HG02571 (cell line): ENCODE measurements around the gene RAB6B.

Experiments used
- ATAC-seq: cut with Tn5 transposase; IDR thresholded peaks from one replicate; pipeline ENCODE4 v1.9.1; 2021; ENCODE audit warnings: mild to moderate bottlenecking, moderate library complexity; ENCODE audit not compliant: unreplicated experiment

RAB6B gene

DNA sequence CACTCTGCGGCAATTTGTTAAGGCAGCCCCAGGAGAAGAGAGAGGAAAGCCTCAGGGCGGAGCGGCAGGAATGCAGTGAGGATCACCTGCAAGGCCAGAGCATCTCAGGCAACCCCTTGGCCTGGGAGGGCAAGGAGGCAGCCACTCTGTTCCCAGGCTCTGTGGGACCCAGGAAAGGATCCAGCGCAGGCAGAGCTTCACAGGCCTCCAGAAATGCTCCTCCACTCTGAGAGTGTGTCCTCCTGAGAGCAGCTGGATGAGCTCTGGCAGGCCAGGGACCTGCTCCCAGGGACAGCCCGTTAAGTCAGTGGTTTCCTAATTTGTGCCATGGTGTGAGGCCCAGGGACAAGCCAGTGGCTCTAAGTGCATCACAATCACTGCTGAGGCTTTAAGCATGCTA lies 35.2 kb downstream of the RAB6B start:
- ATAC-seq = no peak

DNA sequence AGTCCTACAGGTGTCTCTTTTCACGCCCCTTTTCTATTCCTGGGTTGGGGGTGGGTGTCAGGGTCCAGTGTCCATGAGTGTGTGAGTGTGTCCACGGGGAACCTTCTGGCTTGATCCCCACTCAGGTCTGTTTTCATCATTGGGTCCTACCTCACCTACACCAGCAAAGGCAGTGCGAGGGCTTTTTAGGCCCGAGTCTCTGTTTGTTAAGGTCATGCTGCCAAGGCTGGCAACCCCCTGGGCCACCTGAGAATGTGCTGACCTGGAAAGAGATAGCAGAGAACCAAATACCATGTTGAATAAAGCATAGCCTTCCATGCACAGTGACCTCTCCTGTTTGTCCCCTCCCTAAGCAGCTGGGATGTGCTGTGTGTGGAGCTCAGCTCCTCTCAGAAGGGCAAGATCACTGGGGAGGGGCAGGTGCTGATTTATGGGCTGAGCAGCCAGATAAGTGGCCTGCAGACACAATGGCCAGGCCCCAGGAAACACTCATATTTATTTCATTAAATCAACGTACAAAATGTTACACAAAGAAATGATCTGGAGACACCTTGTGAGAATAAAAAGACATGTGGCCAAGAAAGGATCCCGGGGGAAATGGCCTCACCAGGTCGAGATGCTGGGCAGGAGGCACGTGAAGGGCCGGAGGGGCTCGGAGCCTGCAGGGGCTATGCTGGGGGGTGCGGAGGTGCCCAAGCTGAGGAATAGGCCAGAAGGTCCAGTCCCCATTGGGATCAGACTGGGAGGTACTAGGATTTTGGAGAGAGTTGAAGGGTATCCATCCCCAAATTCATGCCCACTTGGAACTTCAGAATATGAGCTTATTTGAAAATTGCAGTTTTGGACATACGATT lies 36.1 kb downstream of the RAB6B start:
- ATAC-seq = no peak

DNA sequence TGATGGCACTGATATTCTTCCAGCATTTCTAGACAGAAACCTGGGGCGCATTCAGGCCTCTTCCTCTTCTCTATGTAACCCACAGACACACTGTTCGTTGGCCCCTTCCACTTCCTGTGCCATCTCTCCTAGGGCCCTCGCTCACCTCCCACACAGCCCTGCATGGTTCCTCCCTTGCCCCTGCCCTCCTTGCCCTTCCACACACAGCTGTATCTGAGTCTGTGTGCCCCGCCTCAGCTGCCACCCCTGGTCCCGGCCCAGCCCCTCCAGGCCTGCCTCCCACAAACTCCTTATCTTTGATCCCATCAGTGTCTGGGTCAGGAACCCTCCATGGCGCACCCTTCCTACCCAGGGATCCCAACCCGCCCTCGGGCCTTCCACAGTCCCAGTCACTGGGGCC lies 37.9 kb downstream of the RAB6B start:
- ATAC-seq = no peak

DNA sequence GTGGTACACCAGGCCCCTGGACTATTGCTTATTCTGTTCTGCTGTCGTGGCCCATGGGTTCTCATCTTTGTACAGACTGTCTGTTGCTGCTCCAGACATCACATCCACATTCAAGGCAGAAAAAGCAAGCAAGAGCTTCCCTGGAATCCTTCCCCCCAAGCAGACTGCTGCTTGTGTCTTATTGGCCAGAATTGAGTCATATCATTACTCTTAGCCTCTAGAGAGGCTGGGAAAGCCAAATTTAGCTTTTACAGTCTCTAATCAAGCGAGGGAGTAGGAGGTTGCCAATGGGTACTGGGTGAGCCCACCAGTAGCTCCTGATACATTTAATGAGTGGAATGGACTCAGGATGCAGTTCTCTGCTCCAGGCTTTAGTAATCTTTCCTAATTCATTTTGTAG lies 39.4 kb downstream of the RAB6B start:
- no peak for ATAC-seq

DNA sequence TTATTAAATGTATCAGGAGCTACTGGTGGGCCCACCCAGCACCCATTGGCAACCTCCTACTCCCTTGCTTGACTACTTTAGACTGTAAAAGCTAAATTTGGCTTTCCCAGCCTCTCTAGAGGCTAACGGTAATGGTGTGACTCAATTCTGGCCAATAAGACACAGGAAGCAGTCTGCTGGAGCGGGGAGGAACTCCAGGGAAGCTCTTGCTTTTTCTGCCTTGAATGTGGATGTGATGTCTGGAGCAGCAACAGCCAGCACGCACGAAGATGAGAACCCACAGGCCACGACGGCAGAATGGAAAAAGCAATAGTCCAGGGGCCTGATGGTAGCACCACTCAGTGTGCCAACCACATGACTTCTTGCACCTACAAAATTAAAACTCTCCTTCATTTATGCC lies 39.9 kb downstream of the RAB6B start:
- ATAC-seq = no peak

DNA sequence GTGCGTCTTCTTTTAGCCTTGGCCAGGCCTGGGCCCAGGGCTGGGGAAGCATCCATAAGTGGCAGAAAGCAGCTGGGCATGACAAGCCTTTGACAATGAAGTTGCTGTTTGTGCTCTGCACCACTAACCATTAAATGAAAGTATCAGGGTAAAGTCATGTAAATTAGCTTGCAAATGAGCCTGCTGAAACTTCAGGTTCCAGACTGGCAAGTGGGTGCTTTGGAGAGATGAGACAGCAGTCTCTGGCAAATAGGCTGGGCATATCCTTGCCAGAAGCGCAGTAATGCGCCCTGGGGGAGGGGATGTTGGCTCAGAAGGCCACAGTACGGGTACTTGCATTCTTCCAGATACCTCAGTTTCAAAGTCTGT lies 40.7 kb downstream of the RAB6B start:
- ATAC-seq = no peak

DNA sequence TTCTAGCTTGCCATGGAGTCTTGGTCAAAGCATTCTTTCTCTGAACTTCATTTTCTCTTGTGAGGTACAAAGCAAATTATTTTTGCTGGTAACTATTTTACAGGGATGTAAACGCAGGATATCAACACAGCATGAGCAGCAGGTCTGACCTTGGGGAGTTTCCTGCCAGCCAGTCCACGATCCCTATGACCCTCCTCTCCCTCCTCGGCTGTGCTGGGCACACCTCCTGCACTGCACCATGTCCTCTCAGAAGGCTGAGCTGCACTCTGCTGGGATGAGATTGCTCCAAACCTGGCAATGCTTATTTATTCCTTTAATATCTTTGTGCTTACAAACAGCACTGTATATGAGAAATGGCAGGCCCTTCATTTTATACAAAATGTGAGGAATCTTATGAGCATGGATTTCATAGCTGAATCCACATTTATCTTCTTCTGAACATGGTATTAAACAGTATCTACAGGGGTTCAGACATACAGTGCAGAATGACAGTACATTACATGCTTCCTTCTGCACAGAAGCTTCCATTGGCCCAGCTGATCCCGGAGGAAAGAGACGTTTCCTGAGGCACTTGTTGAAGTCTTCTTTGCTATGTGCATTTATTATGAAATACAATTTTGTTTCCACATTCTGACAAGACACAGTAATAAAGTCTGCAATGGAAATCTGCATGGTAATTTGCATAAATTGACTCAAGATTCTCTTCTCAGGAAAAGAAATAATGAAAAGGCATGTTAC lies 41.2 kb downstream of the RAB6B start:
- no peak for ATAC-seq

DNA sequence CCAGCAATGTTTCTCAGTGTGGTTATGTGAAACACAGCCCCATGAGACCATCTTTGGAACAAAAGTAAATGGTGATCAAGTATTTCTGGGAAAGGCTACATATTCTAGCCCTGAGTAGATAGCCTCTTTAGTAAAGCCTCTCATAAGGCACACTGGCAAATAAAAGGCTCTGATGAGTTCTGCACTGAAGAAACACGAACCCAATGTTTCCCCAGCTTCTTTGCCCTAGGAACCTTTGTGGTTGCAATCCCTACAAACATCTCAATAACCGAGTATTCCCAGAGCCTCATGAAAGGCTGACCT lies 41.8 kb downstream of the RAB6B start:
- ATAC-seq = no peak

DNA sequence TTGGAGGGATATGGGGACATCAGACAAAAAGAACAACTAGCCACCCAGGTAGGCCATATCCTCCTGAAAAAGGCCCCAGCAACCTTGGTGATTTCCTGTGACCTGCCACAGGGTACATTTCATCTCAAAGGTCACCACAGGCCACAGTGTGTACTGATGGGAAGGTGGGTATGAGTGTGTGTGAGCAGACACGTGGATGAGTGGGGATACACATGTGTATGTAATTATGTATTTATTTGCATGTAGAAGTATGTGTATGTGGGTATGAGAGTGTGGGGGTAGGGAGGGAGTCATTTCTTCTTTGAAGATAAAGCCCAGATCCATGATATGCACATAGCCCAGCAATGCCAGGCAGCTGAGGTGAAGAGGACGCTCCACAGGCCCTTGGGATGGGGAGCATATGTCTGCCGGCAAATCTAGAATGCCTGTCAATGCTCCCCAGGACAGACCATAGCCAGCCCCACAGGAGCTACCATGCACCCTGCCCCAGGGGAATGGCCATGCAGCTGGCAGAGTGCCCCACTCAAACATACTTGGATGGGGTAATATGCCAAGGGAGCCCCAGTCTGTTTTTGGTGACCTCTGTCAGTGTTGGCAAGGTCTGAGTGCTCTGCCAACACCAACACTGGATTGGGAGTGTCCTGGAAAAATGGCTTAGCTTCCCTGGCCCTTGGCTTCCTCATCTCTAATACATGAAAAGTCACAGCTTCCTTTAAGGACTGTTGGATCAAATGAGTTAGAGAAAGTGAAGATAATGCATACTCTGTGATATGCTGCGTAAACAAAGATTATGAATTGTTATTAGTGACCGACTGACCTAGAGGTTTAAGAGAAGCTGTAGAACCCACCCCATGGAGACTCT lies 42.4 kb downstream of the RAB6B start:
- ATAC-seq = no peak

DNA sequence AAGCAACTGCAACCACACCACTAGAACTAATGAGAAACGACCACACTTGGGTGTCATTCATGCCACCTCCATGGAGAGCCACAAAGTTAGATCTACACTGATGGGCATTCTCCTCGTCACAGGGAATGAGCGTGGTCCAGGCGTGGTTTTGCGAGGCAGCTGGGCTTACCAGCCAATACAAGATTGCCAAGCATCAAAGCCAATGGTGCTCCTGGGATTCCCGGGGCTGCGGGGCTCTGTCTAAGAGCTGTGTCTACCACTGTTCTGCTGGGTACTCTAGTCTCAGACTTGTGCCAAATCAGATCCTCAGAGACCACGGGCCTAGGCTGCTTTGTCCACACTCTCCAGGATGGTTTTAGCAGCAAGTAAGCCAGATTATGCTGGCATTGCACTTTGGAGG lies 43.8 kb downstream of the RAB6B start:
- ATAC-seq = no peak

DNA sequence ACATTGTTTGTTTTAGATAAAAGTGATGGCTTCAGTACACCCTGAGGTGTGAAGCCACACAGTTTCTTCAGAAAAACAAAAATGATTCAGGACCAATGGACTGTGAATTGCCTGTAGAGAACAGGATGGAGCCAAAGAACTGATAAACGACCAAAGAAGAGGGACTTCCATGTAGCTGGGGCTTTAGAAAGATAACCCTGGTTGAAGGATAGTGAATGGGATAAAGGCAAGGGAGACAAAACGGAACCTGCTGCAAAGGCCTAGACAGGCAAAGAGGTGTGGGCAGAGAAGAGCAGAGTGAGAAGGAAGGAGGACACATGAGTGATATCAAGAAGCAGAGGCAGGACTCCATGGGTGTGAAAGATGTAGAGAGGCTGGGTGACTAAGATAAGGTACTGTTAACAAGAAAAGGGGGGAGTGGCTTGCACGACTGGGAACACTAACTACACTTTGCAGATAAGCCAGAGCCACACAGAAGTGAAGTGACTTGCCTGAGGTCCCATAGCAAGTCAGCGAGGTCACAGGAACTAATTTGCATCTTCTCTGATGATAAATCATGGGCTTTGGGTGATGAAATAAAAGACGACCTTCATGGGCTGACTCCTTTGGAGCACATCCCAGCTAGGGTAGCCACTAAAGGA lies 44.3 kb downstream of the RAB6B start:
- ATAC-seq = no peak

DNA sequence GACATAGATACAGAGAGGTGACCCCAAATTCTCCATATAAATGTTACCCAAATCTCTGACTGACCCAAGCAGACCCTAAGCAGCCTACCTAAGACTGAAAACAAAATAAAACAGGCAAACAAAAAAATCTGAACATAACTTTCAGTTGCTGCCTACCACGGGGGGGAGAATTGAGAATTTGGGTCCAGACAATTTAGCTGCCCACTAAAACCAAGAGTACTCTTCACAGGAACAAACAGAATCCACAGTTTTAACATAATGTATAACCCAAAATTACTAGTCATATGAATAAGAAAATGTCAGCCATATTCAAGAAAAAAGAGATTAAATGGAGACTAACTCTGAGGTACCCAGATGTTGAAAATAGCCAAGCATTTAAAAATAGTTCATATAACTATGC lies 45.6 kb downstream of the RAB6B start:
- ATAC-seq = no peak

DNA sequence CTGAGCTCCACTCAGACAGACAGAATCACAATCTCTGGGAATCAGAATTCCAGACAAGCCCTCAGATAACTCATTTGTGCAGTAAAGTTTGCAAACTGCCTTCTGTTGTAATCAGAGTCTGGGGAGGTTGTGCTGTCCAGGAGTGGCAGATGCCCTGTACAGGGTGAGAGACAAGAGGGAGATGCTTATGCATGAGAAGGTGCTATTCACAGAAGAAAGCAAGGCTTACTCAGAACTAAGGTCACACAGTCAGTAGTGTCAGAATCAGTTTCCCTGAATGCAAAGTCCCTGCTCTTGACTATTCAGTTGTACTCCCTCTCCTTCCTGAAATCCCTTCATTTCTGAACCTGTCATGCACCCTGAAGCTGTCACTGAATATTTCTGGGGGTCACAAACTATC lies 46.3 kb downstream of the RAB6B start:
- no peak for ATAC-seq

DNA sequence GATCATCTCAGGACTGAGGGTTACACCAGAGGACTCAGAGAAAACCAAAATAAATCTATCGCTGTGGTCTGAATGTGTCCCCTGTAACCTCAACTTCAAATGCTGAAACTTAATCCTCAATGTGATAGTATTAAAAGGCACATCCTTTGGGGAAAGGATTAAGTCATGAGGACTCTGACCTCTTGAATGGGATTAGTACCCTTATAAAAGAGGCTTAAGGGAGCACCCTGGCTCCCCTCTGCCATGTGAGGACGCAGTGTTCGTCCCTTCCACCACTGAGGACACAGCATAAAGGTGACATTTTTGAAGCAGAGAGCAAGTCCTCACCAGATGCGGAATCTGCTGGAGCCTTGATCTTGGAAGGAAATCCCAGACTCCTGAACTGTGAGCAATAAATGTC lies 50.6 kb downstream of the RAB6B start:
- no peak for ATAC-seq

DNA sequence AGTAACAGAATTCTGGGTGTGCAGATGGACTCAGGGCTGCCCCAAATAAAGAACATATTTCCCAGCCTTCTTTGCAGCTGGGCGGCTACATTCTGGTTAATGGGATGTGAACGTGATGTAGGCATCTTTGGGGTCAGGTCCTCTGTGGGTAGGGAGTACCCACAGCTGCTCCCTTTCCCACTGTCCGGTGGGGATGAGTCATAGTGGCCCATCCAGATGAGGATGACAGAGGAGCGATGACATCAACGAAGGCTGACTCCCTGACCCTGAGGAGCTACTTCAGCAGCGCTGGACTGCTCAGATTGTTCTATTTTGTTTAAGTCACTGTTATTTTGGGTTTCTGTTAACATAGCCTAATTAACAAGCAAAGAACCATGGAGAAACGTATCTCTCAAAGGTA lies 52.0 kb downstream of the RAB6B start:
- no peak for ATAC-seq

DNA sequence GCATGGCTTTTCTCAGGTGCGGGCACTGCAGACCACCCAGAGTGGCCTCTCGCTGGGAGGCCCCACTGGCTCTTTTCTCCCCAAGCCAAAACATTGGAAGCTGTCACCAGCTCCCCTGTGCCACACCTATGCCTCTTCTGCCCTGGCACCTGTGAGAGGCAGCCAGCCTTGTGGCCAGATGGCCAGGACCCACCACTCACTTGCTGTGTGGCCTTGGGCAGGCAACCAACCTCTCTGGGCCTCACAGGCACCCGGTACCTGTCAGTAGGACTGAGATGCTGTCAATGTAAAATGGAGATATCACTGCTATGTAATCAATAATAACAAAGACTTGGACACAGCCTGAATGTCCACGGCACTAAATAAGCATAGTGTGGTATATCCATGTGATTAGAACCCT lies 53.5 kb downstream of the RAB6B start:
- ATAC-seq = no peak

DNA sequence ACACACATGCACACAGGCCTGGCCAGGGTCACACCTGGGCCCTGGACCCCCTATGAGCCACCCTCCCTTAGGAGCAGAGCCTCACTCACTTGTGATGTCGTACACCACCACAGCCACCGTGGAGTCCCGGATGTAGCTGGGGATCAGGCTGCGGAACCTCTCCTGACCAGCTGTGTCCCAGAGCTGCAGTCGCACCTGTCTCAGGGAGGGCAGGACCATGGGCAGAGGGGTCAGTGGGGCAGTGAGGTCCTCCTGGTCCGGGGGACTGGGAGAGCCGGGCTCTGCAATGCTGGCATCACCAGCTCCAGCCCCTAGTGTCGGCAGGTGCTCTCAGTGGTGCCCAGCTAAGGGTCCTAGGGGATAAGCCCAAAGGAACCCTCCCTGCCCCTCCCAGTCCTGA lies 54.5 kb downstream of the RAB6B start:
- ATAC-seq = no peak

DNA sequence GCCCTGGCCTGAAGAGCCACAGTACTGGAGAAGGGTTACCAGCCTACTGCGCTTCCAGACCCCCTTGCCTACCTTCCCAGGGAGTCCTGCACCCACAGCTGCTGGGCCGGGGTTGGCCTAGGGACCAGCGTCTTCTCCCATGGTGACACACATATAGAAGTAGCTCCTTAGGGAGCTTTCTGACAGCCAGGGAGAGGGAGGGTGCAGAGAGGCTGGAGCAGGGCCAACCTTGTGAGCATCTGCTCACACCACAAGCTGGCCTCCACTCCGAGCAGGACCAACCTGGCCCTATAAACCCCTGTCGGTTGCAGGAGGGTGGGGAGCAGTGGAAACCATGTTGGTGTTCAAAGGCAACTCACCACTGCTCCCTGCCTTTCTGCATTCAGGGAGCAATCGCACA lies 54.9 kb downstream of the RAB6B start:
- no peak for ATAC-seq

DNA sequence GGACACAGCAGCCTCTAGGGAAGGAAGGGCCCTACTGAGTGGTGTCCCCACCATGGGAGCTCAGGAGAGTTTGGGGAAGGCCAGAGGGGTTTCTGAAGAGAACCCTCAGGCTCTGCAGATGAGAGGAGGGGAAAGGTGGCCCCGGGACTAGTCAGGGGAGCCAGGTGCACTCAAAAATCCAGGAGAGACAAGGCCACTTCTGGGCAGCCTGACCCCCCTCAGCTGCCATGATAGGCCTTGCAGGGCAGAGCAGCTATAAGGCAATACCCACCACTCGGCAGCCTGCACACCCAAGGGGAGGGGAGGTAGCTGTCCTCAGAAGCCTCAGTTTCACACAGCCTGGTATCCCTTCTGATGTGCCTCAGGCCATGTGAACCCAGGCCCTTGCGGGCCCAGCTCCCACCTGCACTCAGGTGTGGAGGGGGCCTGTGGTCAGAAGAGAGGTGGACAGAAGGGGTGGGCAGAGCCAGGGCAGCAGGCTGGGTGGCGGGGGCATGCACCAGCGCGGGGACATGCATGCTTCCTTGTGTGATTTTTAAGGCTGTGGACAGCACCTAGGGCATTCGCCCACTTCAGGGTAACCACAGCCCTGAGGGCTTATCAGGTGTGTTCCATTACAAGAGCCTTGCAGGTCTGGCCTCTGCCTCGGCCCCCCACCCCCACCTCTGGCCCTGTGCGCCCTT lies 55.5 kb downstream of the RAB6B start:
- ATAC-seq = no peak

DNA sequence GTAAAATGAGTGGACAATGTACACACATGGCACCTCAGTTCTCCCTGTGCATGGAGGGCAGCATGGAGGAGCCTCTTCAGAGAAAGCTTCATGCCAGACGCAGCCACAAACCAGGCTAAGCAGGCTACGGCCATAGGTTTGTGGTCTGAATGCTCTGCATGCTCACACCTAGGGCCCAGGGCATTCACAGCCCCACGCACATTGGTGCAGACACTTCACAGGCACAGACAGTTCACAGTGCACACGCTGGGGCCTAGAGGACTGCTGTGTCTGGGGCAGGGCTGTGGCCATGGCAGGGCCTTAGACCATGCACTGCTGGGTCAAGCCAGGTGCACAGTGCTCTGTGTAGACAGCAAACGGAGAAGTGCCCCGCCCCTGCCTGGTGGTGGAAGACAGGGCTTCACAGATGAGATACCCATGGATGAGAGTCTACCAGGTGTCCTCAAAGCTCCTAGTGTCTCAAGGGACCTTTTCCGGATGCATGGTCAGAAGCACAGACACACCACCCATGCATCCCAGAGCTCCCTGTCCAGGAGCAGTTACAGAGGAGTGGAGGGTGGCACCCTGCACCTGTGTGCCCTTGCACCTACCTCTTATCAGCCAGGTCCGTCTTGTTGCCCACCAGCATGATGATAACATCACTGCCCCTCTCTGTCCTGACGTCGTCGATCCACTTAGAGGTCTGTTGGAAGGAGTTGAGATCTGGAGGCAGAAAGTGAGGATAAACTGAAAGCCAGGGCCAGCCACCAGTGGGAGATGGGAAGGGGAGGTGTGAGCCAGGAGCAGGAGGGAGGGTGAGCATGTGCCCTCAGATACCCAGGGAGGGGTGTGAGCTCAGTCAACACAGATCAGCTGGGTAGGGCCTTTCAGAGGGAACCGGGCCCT lies 56.5 kb downstream of the RAB6B start:
- no peak for ATAC-seq
